ENCODE measurements around the gene STT3A.

The STT3A gene

DNA sequence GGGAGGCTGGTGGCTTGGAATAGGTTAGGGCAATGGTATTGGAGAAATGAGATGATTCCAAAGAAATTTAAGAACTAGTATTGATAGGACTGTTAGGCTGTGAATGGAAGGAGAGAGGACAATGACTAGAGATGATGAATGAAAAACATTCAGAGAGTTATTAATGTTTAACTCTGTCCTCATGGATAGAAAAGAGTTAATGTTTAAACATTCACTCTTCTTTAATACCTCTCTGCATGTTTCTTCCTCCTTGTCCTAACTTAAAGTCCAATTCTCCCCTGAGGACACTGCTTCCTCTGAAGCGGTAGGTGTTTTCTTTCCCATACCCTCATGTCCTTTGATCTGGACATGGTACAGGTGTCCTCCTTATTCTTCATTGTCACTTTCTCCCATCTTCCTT is 45.7 kb downstream of the STT3A start:
- TF ChIP-seq, protein P1, sequence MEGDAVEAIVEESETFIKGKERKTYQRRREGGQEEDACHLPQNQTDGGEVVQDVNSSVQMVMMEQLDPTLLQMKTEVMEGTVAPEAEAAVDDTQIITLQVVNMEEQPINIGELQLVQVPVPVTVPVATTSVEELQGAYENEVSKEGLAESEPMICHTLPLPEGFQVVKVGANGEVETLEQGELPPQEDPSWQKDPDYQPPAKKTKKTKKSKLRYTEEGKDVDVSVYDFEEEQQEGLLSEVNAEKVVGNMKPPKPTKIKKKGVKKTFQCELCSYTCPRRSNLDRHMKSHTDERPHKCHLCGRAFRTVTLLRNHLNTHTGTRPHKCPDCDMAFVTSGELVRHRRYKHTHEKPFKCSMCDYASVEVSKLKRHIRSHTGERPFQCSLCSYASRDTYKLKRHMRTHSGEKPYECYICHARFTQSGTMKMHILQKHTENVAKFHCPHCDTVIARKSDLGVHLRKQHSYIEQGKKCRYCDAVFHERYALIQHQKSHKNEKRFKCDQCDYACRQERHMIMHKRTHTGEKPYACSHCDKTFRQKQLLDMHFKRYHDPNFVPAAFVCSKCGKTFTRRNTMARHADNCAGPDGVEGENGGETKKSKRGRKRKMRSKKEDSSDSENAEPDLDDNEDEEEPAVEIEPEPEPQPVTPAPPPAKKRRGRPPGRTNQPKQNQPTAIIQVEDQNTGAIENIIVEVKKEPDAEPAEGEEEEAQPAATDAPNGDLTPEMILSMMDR (IDR thresholded peaks at IDR 0.05; ENCODE audit: unreplicated experiment in 3 of 3): no peak

DNA sequence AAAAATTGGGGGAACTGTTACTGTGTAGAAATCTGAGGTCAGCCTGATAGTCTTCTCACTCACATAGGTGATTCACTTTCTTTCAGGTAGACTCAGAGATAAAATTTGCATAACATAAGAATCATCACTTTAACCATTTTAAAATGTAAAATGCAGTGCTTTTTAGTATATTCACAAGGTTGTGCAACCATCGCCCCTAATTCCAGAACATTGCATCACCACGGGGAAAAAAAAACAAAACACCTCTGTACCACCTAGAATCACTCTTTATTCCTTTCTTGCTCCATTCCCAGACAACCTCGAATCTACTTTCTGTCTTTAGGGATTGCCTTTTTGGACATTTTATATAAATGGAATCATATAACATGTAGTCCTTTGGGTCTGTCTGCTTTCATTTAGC is 53.2 kb downstream of the STT3A start:
- Mint-ChIP-seq H3K27me3 (ENCODE audit: low read depth) (no peaks in the 10 kb centered on the region), H3K36me3 (ENCODE audit: low read depth) (peaks cover 68% of the 10 kb centered on the region), H3K4me1 (no peaks in the 10 kb centered on the region), H3K9me3 (no peaks in the 10 kb centered on the region), H3K27ac (no peak overlapping the region), H3K4me3 (no peak overlapping the region)
- TF ChIP-seq, protein P1 (IDR thresholded peaks at IDR 0.05; ENCODE audit: unreplicated experiment in 3 of 3): no peak

More for the DNA sequence above, 45.7 kb downstream of the STT3A start:
- no peaks in the 10 kb centered on the region for H3K27me3 Mint-ChIP-seq (ENCODE audit: low read depth)
- no peaks in the 10 kb centered on the region for H3K4me1 Mint-ChIP-seq
- peak overlapping the region; percentile 0 to 76 (median 44) for H3K27ac Mint-ChIP-seq
- H3K36me3 Mint-ChIP-seq (ENCODE audit: low read depth): peaks cover 51% of the 10 kb centered on the region
- no peak overlapping the region for H3K4me3 Mint-ChIP-seq
- no peaks in the 10 kb centered on the region for H3K9me3 Mint-ChIP-seq

DNA sequence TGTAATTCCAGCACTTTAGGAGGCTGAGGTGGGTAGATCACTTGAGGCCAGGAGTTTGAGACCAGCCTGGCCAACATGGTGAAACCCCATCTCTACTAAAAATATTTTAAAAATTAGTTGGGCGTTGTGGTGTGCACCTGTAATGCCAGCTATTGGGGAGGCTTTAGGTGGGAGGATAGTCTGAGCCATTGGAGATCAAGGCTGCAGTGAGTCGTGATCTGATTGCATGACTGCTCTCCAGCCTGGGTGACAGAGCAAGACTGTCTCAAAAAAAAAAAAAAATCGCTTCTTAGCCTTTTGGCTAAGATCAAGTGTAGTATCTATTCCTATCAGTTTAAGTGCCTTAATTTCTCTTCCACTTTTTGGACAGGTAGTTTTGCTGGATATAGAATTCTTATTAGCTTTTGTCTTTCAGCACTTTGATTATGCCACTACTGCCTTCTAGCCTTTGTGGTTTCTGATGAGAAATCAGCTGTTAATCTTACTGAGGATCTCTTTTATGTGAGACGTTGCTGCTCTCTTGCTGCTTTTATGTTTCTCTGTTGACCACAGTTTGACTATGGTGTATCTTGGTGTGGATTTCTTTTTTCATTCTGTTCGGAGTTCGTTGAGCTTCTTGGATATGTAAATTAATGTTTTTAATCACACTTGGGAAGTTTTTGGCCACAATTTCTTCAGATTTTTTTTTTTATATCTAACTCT is 57.0 kb downstream of the STT3A start:
- Mint-ChIP-seq H3K36me3 (ENCODE audit: low read depth) (peaks cover 59% of the 10 kb centered on the region), H3K9me3 (no peaks in the 10 kb centered on the region)

DNA sequence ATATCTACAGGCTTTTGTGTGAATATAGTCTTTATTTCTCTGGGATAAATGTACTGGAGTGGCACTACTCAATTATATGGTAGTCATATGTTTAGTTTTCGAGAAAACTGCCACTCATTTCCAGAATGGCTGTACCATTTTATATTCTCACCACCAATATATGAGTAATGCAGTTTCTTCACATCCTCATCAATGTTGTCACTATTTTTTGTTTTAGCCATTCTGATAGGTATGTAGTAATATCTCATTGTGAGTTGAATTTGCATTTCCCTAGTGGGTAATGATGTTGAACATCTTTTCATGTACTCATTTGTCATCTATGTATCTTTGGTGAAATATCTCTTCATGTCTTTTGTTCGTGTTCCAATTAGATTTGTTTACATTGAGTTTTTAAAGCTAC is 70.0 kb downstream of the STT3A start:
- Mint-ChIP-seq H3K4me1 (no peaks in the 10 kb centered on the region), H3K4me3 (no peak overlapping the region), H3K36me3 (ENCODE audit: low read depth) (peaks cover 68% of the 10 kb centered on the region), H3K27me3 (ENCODE audit: low read depth) (no peaks in the 10 kb centered on the region), H3K9me3 (peaks cover 36% of the 10 kb centered on the region), H3K27ac (no peak overlapping the region)
- TF ChIP-seq, protein P1 (IDR thresholded peaks at IDR 0.05; ENCODE audit: unreplicated experiment in 3 of 3): no peak

More for the DNA sequence above, 57.0 kb downstream of the STT3A start:
- Mint-ChIP-seq H3K27me3 (ENCODE audit: low read depth) (no peaks in the 10 kb centered on the region), H3K4me1 (no peaks in the 10 kb centered on the region), H3K4me3 (no peak overlapping the region), H3K27ac (no peak overlapping the region)
- TF ChIP-seq, protein P1 (IDR thresholded peaks at IDR 0.05; ENCODE audit: unreplicated experiment in 3 of 3): no peak

DNA sequence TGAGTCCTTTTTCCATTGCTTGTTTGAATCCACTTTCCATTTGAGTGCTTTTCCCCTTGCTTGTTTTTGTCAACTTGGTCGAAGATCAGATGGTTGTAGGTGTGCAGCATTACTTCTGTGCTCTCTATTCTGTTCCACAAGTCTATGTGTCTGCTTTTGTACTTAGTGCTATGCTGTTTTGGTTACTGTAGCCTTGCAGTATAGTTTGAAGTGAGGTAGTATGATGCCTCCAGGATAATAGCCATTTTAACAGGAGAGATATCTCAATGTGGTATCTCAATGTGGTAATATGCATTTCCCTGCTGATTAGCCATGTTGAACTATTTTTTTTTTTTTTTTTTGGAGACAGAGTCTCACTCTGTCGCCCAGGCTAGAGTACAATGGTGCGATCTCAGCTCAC is 71.3 kb downstream of the STT3A start:
- H3K4me3 Mint-ChIP-seq: no peak overlapping the region
- H3K36me3 Mint-ChIP-seq (ENCODE audit: low read depth): peaks cover 76% of the 10 kb centered on the region
- no peak overlapping the region for H3K27ac Mint-ChIP-seq
- TF ChIP-seq, protein P1 (IDR thresholded peaks at IDR 0.05; ENCODE audit: unreplicated experiment in 3 of 3): no peak
- H3K4me1 Mint-ChIP-seq: no peaks in the 10 kb centered on the region
- H3K9me3 Mint-ChIP-seq: peaks cover 39% of the 10 kb centered on the region
- H3K27me3 Mint-ChIP-seq (ENCODE audit: low read depth): no peaks in the 10 kb centered on the region

DNA sequence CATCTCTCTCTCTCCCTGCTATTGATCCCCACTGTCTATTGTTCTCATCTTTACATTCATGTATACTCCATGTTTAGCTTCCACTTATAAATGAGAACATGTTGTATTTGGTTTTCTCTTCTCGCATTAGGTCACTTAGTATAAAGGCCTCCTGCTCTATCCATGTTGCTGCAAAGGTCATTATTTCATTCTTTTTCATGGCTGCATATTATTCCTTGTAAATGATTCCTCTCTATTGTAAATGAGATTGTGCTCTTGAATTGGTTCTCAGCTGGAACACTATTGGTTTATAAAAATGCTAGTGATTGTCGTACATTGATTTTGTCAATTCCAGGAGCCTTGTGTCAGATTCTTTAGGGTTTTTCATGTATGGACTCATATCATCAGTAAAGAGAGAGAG is 74.5 kb downstream of the STT3A start:
- no peak overlapping the region for H3K4me3 Mint-ChIP-seq
- no peak overlapping the region for H3K27ac Mint-ChIP-seq
- TF ChIP-seq, protein P1 (IDR thresholded peaks at IDR 0.05; ENCODE audit: unreplicated experiment in 3 of 3): no peak
- peaks cover 39% of the 10 kb centered on the region for H3K9me3 Mint-ChIP-seq
- H3K4me1 Mint-ChIP-seq: no peaks in the 10 kb centered on the region
- peaks cover 79% of the 10 kb centered on the region for H3K36me3 Mint-ChIP-seq (ENCODE audit: low read depth)
- no peaks in the 10 kb centered on the region for H3K27me3 Mint-ChIP-seq (ENCODE audit: low read depth)

All from nephron (organoid).